HG02678 (cell line): ENCODE data around the gene GHR.

Source experiments
- ATAC-seq: cut with Tn5 transposase; IDR thresholded peaks from one replicate; pipeline ENCODE4 v1.9.1; 2021; ENCODE audit warnings: mild to moderate bottlenecking, moderate library complexity; ENCODE audit not compliant: unreplicated experiment

The GHR gene

DNA sequence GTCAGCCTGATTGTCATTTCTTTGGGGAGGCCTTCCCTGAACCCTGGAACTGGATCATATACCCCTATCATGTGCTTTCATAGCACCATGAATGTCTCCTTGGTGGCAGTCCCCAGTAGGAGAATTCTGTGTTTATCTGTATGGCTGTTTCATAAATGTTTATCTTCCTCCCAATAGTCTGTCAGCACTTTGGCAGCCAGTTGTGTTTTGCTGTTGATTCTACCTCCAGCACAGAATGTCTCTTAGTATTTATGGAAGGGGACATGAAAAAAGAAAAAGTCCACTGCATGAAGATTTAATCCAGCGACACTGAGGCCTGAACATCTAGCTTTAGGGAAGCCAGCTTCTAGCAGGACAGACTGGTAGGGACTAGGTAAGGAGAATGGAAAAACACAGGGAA is 38.3 kb downstream of the GHR start:
- ATAC-seq = no peak

DNA sequence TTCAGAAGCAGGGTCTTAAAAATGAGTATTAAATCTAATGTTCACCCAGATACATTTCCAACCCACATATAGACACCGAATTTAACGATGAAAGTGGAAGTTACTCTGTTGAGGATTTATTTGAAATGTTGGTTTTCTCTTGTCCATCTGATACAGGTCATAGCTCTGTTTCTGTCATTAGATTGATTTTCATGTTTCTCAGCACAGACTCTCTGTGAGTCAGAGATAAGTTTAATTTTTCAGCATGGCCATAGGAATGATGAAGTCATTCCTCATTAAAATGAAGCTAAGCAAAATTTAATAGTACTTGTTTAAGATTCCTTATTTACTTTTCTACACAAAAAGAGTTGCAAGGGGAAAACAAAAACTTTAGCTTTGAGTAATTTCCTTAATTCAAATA is 38.8 kb downstream of the GHR start:
- no peak for ATAC-seq

DNA sequence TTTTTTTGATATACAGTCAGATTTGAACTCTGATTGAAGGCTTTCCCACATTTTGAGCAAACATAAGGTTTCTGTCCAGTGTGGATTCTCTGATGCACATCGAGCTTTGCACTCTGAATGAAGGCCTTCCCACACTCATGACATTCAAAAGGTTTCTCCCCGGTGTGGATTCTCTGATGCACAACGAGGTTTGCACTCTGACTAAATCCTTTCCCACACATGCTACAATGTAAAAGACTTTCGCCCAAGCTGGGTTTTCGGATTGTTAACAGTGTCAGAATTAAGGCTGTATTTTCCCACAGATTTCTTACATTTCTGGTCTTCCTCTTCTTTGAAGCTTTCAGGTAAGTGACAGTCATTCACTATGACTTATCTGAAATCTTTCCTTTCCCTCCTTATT is 44.3 kb downstream of the GHR start:
- no peak for ATAC-seq

DNA sequence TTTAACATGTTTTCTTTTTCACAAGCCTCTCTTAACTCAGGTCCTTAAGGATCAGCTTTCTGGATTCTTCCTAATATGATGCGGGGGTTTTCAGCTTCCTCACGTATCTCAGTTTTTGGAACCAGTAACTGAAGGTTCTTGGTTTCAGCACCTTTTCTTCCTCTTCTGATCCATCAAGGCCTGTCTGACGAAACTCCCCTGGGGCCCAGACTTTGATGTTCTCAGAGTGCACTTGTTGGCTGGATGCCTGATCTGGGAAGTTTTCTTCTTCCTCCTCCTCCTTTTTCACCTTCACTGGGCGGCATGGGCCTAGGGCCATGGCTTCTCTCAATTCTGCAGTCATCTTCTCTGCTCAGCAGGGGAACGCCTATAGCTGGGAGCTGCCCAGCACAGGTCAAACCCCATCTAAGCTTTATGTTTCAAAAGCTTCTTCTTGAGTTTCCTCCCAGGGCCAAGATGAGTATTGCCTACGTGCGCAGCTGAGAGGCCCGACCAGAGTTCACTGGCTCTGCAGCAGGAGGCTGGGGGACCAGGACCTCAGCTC is 44.8 kb downstream of the GHR start:
- no peak for ATAC-seq

DNA sequence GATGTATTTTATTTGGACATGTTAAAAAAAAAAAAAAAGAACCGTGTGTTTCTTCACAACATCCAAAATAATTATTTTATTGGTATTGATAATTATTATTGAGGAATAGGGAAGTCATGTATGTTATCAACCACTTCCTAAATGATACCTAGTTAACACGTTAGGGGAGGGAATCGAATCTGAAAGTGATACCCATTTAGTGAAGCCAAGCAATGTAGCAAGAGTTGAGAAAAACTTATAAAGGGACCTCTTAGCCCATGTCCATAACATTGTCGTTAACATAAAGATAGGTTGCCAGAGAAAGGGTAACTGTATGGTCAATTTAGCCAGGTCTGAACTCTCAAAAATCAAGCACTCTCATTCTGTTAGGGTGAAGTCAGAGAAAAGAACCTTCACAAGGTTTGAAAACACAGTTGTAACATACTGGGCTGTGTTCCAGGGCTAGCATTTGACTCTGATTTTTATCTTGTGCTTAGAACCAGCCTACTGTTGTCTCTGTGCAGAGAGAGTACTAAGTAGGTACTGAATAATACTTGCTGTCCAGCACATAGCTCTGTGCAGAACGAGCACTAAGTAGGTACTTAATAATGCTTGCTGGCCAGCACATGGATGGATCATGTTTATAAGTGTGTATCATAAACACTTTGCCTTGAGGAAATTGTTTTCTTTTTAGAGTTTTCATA is 60.4 kb downstream of the GHR start:
- peak; percentile 64 for ATAC-seq

DNA sequence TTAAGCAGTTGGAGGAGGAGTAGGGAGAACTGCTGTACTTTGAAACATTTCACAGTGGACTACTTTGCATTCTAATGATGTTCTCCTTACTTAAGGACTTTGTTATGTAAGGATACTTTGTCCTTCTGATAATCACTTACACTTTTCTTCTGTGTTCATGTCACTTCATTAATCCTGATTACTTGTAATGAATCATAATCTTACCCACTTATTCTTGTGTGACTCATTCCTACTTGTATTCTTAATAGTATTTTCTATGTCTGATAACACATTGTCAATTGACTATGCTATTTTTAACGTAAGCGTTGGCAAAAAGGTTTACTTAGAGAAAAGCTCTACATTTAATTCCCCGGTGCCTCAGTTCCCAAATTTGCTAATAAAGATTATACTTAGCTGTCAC is 63.8 kb downstream of the GHR start:
- no peak for ATAC-seq

DNA sequence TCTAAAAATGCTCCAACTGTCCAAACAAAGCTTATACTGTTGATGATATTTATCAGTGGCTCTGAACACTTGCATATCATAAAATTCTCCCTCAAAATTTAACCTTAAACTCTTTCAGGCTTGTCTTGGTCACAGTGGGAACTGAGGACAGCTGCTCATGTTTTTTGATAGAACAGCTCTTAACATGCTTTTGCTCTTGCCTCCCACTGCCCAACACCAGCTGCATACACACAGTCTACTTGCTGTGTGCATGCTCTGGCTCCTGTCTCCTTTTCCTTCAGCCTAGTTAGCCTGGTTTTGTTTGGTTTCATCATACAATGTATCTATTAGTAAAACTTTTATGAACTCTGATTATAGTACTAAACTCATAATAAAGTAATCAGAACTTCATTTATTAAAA is 64.6 kb downstream of the GHR start:
- ATAC-seq = no peak

DNA sequence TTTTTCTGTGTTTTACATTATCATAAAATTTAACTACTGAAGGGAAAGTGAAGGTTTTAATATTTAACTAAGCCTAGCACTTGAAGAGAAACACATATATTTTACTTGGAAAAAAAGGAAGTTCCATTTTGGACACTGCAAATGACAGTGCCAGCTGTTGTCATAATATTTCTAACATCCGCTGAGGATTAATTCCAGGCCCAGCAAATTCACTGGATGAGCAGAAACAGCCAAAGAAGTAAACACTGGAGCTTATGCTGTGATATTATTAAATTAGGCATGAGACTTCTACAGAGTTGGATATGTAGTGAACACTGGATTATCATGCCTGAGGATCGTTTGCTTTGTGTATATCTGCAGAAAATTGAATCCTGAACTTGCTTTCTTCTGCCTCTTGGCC is 67.6 kb downstream of the GHR start:
- ATAC-seq = no peak

DNA sequence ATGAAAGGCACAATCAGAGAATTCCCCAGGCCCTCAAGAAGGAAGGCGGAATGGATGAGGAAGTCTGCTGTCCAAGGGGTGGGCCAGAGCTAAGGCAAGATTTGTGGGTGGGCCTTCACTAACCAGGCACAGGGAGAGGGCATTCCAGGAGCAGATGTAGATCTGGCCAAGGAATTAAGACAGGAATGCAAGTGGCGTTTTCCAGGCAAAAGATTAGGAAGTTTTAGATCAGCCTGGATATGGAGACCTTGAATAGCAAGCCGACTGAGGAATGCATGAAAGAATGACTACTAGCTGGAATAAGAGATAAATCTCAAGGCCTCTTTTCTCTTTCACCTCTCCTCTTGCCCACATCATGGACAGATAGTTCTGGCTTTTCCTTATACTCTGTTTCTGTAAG is 68.5 kb downstream of the GHR start:
- no peak for ATAC-seq

DNA sequence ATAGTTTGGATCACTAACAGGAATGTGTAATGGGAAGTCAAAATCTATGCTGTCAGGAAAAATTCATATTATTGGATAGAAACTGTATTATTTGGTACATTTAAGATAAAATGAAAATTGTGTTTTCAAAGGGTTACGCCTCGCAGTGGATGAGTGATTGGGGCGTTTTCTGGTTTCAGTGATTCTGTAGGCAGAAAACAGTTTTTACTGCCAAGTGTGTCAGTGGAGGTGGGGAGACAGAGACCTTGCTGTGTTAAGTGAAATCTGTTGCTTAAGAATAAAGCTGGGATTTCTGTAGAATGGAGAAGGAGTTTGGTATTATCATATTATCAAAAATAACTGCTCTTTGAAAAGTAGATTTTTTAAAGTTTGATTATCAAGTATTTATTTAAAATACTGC is 69.7 kb downstream of the GHR start:
- no peak for ATAC-seq

DNA sequence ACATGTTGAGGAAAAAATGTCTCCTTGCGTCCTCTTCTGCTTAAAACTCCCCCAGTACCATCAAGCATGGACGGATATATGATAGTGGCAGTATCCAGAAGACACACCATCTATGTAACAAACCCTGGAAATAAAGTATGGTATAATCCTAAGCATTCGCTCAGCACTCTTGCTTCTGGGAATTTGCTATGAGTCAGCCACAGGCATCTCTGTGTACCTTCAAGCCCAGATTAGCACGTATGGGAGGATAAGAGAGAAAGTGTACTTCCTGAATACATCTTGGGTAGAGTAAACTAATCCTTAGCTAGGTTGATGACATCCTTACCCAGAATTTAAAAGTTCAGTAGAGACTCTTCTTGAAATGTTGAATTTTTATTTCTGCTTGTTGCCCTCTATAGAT is 71.2 kb downstream of the GHR start:
- ATAC-seq = no peak

DNA sequence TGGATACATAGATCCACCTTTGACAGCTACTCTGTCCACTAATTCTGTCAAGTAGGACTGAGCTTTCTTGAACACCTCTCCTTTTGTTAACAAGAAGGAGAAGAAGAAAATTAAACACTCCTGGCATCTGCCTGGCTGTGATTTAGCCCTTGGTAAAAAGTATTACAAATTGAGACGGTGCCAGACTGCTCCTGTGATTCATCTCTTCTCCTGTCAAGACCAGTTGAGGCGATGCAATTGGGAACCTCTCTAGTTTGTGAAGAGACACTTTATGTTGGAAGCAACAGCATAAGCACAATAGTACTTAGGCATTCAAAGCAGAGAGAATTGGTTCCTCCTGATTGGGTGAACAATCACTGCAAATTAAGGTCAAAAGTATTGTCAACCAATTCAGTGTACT is 72.7 kb downstream of the GHR start:
- ATAC-seq = no peak

DNA sequence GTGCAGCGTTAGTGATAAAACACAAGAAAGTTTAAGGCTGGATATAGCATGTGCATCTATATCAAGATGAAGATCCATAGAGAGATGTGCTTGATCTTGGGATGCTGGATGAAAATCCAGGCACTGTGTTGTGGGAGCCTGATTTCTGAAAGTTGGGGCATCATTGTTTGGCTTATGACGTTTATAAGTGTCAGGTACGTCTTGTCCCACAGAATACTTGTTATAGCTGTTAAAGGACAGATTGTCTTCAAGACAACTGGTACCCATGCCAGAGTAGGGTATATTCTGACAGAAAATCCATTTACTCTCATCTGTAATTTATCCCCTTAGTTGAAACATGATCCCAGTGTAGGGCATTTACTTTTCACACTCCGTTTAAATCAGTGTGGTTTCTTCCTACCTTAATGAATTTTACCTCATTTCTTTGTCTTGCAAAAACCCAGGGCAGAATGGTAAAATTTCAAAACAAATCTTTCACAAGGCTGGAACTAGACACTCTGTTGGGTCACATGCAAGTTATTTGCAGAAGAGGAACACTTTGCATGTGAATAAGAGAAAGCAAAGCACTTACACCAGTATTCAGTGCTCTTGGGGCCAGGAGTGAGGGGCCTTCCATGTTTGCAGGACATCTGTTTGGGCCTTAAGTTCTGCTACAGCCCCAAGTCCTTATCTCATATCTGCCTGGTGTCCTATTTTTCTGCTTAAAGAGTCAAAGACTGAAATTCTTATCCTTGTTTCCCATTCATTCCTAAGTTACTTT is 73.3 kb downstream of the GHR start:
- no peak for ATAC-seq

DNA sequence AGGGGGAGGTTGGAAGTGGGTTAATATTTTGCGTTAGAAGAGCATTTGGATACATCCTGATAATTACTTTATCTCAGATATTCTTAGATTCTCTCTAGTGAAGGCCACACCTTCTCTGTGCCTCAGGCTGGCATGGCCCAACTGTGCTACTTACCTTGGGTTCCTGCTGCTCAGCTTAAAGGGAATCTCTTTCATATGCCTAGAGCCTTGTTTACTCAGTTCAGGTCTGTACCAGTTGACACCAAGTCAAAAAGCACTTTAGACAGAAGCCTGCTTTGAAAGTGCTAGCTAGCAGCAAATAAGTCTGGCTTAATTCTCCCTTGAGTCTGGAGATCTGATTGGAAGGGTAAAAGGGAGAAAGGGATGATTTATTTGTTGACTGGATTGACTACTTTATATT is 74.8 kb downstream of the GHR start:
- ATAC-seq = no peak

DNA sequence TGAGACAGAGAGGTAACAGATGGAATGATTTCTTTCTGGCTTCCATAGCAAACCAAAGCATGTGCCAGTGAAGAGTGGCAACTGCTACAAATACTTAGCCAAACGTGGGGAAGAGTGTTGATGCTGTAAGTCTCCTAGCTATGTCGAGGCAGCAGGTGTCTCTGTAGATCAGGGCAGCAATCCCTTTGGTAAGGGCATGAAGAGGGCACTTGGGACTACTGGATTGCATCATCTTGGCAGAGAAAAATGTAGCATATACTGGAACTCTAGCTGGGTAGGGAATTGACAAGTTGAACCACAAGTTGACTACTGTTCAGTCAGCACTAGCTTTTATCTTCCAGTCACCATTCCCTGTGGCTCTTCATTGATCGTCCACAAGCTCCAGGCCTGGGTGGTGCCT is 75.8 kb downstream of the GHR start:
- no peak for ATAC-seq

DNA sequence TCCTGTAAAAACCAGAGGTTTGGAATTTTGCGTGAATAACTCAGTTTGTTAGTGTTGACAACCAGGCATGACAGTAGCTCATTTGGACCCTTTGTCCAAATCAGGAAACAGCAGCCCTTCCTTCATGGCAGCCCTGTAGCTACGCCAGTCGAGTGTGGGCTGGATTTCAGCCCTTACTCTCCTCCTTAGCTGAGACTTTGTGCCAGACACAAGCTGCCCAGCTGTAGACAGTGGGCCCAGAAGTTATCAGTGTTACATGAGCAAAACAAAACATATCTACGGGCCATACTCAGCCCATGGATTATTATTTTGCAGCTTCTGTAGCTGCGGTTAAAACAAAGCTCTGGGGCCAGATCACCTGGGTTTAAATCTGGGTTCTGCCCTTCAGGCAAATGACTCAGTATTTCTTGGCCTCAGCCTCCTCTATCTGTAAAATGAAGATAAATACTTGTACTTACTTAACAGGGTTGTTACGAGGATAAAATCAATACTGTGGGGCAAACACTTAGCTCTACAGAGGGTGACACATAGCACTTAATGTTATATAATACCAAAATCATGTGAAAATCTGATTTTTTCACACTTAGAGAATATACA is 76.9 kb downstream of the GHR start:
- ATAC-seq = no peak

DNA sequence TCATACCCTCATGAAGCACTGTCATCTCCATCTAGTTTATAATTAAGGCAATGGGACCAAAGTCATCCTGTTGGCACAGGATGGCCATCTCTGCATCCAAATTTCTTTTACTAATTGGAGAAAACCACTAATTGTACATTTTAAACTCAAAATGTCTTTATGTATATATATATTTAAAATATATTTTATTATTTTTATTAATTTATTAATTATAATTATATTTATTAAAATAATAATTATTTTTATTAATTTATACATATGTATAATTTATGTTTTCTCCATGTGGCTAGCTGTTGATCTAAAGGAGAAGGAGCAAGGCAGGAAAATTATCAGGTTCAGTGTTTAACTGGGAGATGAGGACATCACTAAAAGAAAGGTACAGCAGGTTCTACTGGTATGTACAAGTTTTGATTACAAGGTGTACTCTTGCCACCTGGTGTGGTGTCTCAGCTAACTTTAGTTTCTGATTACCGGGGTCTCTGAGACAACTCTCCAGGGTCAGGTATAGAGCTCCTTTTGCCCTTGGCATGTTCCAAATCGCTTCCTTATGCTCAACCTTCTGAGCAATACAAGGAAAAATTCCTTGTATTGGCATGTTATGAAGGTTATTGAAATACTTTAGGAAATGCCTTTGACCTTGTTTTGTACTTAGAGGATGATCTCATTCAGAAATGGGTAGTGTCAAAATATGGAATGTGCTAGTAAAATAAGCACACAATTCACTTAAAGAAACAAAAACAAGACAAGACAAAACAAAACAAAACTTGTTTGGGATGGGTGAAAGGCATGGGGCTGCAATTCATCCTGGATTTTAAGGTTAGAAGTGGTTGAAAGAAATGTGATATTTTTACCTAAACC is 79.6 kb downstream of the GHR start:
- ATAC-seq = no peak

DNA sequence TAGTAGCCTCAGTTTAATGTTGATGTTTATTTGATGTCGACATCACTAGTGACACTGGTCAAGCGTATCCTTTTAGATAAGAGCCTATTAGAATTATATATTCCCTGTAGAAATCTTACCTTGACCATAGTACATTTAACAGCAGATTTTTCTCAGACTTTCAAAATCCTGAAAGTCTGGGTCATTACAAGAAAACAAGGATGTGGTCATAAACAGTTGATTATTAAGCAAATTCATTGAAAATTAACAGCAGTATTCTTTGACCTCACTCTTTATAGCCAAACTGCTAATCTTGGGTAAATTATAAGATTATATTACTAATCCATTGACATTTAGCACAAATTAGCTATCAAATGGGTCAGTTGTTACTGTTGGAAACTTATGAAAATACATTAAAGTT is 83.4 kb downstream of the GHR start:
- ATAC-seq = no peak

DNA sequence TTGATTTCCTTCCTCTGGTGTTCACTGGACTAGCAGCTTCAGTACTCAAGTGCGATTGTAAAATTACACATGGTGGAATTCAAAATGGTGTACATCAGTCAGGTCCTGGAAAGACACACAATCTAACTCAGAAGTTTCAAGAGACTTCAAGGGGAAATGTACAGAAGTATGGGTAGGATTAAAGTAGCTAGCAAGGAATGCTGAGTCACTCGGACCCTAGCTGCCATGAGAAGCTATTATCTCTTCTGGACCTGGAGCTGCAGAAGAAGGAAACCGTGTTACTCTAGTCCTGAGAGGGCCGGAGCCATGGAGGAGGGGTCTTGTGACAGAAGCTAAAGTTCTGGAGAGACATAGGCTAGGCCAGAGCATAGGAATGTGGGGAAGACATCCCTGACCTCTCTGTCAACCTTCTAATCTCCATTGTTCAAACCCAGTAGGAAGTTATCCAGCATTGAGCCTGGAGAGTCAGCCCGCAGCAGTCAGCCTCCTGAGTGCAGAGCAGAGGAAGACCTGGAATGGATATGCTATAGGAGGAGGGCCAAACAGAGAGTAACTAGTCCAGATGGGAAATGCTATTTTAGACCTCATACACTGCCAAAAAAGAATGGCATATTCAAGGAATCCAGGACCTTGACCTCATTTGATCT is 84.3 kb downstream of the GHR start:
- ATAC-seq = no peak

DNA sequence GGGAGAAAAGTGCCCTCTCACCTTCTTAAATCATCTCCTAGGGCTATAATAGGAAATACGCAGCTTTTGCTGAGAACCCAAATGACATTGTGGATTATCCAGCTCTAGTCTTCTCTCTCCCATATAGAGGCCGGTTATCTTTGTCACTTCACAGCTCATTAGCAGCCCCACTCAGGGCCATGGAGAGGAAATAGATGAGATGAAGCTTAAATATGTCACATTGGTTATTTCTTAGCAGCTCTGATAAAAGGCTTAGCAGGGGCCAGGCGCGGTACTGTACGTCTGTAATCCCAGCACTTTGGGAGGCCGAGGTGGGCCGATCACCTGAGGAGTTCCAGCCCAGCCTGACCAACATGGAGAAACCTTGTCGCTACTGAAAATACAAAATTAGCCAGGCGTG is 90.0 kb downstream of the GHR start:
- ATAC-seq = no peak

DNA sequence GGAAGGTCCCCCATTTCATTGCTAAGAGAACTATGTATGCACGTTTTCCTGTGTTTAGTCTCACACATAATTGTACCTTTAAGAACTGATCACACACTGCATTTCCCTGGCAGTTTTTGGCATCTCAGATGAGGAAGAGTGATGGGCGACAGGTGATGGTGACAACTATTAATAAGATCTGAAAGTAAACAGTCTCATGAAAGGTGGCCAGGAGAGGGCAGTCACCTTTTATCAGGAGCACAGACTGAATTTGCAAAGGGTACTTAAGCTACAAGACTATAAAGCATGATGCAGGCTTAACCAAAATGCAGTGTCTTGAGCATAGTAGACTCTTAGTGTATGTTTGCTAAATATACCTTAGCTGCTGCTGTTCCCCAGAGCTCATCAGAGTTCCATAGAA is 91.5 kb downstream of the GHR start:
- no peak for ATAC-seq
